HG03457 (cell line): Measurements from ENCODE around the gene AFDN.

Experiments
- ATAC-seq: cut with Tn5 transposase; IDR thresholded peaks from one replicate; pipeline ENCODE4 v1.9.1; 2021; ENCODE audit warnings: moderate number of reproducible peaks; ENCODE audit not compliant: unreplicated experiment

The AFDN gene

DNA sequence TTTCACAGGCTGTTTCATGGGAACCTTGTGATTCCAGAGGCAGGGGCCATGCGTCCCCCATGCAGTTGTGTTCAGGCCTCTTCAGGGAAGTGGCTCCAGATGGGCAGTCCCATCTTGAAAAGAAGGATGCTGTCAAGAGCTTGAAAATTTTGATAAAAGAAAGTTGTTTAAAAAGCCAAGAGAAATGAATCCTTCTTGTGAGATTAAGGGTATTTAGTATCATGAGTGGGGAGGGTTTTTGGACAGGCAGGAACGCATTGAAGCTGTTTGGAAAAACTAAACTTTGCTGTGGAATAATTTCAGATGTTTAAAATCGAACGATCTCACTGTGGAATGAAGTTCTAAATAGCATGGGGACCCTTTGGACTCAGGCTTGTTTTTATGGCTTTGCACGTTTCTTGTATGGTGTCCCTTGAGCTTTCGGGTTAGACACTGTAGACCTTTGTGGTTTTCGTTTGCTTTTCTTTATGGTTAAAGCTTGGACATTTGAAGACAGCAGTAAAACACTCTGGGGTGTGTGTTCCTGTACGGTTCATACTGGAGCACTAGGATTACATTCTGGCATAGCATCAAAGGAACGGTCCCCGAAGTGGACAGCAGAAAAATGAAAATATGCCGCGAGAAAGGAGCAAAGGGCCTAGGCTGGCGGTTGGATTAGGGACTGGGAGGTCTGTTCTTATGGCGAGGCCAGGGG, 188.9 kb downstream of the AFDN start:
- no peak for ATAC-seq

DNA sequence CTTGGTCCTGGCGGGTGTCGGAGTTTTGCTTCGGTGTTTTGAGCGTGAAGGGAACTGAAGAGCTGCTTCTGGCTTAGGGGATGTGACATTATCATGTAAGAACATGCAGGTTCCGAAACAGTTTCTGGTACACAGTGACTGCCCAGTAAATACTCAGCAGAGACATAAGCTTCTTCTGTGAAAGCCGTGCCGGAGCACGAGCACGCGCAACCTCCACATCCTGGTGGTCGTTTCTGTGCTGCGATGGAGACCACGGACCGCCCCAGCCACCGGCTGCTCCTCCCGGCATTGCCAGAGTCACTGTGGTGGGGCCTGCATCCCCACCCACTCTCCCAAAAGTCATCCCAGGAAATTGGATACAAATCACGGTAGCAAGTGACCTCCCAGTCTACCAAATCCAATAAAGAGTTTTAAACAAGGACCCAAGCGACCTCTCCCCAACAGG, 189.5 kb downstream of the AFDN start:
- no peak for ATAC-seq

DNA sequence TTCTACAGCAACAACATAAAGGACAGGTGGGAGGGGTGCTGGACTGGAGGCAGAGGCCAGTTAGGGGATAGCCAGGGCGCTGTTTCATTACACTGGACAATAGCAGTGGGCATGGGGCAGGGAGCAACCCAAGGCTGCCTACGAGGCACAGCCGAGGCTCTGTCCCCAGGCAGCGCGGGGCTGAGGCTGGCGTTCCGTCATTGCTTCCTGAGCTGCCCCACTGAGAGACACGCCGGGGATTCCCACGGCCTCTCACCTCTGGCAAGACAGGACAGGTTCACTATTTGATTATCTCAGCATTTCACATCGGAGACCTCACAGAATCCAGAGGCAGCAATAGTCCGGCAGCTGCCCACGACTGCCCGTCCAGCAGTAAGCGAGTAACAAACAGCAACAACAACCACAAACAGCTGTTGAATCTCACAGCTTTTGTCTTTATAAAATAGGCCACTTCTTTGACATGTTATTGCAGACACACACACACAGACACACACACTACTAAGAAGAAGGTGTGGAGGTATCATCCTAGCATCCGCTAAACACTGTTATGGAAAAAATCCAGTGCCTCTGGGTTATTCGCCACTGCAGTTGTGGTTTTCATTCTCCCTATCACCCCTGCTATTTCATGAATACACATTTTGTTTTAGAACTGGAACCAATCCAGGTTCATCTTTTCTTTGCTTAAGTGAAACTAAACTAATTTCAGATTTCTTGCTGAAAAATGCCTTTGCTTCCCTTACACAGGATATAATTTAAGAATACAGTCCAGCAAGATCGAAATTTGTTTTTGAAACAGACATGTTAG, 190.2 kb downstream of the AFDN start:
- ATAC-seq: no peak

DNA sequence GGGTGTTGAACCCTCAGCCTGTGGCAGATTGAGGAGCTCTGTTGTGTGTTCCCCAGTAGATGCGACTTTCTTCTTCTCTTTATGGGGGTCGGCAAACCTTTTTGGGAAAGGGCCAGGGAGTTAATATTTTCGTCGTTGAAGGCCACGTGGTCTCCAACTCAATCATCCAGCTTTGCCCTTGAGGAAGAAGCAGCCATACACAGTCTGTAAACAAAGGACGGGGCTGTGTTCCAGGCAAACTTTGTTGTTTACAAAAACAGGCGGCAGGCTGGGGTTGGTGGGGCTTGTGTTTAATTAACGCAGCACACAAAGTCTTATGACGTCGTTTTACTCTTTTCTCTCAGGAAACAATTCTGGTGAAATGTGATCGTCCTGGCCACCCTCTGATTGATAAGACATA, 190.9 kb downstream of the AFDN start:
- no peak for ATAC-seq

DNA sequence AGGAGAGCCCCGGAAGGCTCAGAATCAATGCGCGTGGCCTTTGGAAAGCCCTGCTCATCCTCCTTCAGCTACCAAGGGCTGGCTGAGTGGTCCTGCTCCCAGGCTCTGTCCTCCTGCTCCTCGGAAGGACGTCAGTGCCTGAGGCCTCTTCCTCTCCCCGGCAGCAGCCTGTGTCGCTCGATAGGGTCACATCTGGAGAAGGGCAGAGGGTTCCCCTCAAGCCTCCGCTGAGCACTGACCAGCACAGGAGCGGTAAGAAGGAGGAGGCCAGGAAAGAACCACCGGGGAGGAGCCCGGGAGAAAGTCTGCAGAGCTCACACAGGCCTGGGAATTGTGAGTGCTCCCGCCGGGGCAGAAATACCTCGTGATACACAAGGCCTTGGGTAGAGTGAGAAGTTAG, 192.0 kb downstream of the AFDN start:
- ATAC-seq: no peak

DNA sequence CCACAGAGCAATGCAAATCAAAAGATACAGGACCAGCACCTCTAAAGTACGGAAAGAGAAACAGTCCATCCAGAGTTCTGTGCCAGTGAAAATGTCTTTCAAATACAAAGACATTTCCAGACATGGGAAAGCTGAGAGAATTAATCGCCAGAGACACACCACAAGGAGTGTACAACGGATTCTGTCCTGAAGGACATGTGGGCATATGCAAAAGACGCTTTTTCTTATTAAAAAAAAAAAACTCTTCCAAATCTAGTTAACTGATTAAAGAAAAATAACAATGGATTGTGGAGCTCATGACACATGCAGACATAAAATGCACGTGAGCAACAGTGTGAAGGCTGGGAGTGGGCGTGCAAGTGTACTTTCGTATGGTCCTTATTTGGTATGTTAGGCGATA, 193.5 kb downstream of the AFDN start:
- no peak for ATAC-seq

DNA sequence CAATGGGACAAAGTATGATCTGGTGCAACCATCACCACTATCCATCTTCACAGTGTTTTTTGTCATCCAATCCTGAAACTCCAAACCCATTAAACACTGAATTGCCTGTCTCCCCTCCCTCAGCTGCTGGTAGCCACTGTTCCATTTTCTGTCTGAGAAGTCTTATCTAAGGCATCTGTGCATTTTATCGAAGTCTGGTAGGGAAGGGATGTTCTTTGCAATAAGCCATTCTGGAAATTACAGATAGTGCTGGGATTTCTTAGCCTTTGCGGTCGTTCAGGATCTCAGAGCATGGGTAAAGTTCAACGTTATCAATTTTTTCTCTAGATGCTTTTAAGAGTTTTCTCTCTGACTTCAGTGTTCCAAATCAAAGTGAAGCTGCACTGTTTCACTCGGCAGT, 194.9 kb downstream of the AFDN start:
- ATAC-seq: no peak
